GM18868 (cell line): ENCODE data around the gene PRLR.
"Not testable (repeated sequence)": the region's sequence is repeated elsewhere in the genome, so short reads cannot be mapped to it uniquely, and the experiment has no call there.

ENCODE experiments used
- ATAC-seq: cut with Tn5 transposase; IDR thresholded peaks from one replicate; pipeline ENCODE4 v1.9.1; 2021; ENCODE audit warnings: mild to moderate bottlenecking, moderate library complexity; ENCODE audit not compliant: unreplicated experiment

PRLR gene

DNA sequence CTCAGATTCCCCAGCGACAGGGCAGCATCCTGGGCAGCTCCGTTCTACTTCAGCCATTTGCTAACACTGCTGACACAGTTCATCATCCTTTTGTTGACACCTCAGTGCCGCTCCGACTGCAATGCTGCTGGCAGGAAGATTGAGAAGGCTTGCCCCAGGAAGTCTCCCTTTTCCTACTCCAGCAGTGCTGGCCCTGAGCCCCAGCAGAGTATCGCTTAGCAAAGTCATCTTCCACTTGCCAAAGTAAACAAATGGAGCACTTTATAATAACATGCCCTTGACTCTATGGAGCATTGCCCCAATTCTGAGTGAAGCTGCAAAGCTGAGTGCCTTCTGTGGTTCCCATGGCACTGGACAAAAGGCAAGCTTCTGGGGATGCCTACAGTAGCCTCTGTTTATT lies 32.2 kb downstream of the PRLR start:
- no peak for ATAC-seq

DNA sequence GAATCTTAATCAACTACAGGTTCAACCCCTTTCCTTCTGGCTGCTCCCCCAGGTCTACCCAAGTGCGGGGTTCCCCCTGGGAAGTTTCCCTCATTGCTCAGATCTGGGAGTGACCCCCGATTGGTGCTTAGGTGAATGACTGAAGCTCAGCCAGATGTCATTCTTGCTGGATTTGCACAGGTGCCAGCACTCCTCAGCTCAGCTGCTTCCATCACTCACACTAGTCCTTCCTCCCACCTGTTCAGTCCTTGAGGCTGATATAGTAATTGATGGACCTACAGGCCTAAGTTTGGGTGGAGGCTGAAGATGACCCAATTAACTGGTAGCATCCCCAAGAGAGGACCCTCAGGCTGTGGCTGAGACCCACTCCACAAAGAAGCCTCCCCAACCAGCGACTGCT lies 32.9 kb downstream of the PRLR start:
- ATAC-seq = no peak

DNA sequence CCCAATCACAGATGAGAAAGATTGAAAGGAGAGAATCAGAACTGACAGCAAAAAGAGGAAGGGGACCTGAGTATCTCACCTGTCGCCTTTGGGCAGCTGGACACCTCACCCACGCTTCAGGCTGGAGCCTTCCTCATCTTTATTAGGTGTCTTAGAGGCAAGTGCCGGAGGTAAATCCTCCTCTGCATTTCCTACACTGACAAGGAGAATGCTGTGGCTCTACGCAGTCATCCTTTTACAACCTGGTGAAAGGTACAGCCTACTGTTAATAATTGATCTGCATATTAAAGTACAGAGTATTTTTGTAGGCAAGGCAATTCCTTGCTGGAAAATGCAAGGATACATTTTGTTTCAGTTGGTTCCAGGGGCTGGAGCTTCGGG lies 34.8 kb downstream of the PRLR start:
- ATAC-seq = no peak

DNA sequence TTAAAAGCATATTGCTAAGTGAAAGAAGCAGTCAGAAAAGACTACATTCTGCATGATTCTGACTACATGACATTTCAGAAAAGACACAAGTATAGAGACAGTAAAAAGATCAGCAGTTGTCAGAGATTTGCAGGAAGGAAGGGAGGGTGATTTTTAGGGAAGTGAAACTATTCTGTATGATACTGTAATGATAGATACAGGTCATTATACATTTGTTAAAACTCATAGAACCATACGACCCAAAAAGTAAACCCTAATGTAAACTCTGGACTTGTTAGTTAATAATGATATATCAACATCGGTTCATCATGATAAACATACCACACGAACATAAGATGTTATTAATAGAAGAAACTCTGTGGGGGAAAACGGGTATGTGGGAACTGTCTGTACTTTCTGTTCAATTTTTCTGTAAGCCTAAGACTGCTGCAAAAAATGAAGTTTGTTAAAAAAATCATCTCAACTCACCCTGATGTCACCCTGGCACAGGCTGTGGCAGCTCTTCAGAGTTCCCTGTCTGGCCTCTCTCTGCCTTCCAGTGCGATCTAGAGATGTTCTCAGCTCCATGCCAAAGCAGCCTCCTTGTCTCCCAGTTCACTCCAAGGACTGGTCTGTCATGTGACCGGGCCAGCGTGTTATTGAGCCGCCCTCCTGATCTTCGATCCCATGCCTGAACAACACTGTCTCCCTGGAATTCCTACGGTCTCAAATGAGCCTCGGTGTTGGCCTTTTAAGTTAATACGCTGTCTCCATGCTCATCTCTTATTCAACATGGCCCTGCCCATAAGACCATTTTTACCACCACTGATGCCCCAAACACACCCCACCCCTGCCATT lies 35.4 kb downstream of the PRLR start:
- ATAC-seq = peak; percentile 95

DNA sequence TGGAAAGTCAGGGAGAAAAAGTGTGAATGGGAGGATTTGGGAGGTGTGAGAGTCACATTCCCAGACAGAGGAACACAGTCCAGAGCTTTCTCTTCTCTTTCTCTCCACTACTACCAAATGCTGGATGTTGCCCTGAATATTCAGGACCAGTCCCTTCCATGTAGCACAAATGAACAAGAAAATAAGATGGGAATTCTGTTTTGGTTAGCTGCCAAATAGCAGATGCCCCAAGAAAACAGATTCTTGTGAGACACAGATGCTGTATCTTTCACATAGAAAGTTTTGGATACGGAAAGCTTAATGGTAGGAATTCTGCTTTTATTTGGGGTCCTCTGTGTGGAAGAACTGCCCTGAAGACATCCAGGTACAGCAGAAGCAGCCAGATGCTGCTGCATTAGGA lies 37.8 kb downstream of the PRLR start:
- no peak for ATAC-seq

DNA sequence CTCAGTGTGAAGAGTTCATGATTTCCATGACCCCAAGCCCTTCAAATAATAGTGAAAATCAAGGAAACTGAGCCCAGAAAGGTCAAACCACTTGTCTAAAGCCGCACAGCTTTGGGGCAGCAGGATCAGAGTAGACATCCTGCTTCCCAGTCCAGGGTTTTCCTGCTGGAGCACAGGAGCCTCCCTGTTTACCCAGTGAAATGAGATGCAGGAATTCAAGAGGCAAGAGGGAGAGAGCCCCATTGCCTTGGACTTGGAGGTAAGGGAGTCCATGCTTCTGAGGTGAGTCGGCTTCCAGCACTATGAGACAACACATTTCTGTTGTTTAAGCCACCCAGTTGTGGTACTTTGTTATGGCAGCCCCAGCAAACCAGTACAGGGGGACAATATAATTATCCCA lies 40.5 kb downstream of the PRLR start:
- not testable (repeated sequence) for ATAC-seq

DNA sequence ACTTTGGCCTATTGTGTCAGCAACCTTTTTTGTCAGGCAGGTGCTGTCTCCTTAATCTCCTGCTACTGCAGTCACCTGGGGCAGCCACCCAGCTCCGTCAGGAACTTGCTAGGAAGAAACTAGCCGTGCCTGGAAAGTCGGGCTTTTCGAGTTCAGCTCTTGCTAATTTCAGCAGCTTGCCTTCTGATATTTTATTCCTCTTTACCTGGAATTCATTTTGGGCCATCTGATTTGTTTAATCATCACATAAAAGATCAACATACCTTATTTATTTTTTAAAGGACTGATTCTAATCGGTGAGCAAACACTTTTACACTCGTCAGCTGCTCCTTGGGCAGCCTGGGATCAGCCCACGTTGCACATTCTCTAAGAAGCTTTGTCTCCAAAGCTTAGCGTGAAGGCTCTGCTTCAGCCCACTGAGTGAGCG lies 42.2 kb downstream of the PRLR start:
- no peak for ATAC-seq

DNA sequence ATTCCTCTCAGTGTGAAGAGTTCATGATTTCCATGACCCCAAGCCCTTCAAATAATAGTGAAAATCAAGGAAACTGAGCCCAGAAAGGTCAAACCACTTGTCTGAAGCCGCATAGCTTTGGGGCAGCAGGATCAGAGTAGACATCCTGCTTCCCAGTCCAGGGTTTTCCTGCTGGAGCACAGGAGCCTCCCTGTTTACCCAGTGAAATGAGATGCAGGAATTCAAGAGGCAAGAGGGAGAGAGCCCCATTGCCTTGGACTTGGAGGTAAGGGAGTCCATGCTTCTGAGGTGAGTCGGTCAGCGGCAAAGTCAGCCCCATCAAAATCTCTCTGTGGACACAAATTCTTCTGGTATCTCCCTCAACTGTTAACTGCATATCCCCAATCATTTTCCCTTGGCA lies 42.7 kb downstream of the PRLR start:
- ATAC-seq = not testable (repeated sequence)

DNA sequence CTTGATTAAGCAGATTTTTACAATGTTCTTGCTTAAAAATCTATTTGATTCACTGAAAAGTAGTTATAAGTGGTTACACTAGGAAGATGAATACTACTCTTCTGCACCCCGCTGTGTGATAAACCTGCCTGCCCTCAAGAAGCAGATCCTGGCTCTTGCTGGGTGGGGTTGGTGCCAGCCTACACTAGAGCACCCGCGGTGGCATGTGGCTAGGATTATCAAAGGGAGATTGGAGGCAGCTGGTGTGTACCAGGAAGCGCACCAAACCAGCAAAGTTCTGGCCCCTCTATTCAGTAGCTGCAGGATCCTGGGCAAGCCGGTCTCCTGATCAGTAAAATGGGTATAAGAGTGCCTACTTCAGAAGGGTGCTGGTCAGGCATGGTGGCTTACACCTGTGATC lies 43.5 kb downstream of the PRLR start:
- no peak for ATAC-seq

DNA sequence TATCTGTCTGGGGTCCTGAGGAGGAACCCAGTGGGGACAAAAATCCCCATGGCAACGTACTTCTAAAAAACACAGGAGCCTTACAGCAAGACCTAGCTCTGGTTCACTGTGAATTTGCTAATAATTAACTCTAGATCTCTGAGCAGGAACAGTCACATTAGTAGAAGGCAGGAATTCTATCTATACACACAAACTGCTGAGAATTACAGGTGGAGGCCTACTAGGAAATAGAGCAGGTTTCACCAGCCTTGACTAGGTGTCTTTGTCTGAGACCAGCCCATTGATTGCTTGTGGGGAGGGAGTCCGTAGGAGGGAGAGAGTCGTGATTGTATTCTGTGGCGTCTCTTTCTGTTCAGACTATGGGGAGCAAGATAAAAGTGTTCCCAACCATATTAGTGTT lies 44.8 kb downstream of the PRLR start:
- ATAC-seq = no peak

DNA sequence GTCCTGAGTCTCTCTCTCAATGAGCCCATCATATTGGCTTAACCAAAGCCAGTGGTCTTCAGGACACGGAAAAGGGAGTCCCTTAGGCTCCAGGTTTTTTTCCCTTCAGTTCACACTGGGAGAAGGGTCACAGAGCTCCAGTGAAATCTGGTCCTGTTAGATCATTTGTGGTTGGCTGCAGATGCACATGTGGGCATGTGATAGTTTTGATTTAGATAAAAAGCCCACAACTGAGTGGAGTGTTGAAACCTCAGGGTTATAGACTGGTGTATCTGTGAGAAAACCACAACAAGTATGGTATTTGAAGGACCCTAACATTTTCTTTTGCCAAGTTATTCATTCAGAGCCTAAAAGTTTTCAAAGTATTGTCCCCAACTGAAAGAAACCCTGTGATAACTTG lies 46.7 kb downstream of the PRLR start:
- peak; percentile 21 for ATAC-seq

DNA sequence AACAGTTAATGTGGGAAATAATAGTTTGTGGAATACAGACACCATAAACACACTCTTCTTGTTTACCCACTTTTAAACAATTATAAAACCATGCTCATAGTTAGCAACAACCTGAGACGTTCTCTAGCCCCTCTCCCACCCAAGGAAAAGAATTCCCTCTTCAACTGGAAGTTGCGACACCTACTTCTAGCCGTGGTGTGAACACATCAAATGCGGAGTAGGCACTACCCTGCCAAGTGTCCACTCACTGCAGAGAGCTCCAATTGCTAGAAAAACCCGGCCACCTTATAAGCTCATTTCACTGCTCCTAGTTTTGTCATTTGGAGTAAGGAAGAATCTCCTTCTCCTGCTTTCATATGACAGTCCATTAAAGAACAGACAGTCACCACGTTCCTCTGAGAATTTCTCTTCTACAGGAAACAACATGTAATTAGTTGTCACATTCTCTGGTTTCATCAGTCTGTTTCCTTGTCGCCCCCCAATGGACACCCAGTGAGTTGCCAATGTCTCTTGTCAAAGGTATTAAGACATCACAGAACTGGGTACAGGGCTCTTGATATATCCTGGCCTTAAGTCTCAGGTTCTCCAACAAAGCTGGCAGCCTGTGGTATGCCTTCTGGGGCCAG lies 47.3 kb downstream of the PRLR start:
- ATAC-seq = peak; percentile 95

DNA sequence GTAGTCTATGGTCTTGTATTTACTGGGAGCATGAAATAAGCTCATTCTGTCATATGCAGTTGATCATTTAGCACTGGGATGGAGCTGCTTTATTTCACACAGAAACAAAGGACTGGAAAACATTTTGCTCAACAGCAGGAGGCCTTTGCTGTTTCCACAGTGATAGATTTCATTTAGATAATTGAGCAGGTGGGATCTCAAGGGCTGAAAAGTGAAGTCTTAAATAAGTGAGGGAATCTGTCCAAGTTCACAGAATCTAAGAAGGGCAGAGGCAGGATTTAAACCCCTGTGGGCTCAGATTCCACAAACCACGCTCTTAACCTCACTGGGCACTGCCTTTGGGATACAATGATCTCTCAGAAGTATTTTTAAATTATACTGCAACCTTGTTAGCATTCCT lies 47.8 kb downstream of the PRLR start:
- ATAC-seq = no peak

DNA sequence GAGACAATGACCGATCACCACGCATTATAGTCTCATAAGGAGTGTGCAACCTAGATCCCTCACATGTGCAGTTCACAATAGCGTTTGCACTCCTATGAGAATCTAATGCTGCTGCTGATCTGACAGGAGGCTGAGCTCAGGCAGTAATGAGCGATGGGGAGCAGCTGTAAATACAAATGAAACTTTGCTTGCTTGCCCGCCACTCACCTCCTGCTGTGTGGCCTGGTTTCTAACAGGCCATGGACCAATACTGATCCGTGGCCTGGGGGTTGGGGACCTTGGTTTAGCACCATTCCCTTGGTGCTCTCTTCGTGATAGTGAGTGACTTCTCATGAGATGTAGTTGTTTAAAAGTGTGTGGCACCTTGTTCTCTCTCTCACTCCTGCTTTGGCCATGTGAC lies 50.2 kb downstream of the PRLR start:
- ATAC-seq = no peak

DNA sequence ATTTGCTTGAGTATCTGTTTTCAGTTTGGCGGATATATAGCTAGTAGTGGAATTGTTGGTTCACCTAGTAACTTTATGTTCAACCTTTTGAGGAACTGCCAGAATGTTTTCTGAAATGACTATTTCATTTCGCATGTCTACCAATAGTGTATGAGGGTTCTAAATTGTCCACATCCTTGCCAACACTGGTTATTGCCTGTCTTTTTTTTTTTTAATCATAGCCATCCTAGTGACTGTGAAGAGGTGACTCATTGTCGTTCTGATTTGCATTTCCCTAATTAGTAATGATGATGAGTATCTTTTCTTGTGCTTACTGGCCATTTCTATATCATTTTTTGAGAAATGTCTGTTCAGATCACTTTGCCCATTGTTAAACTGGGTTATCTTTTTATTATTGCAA lies 52.5 kb downstream of the PRLR start:
- ATAC-seq = no peak

DNA sequence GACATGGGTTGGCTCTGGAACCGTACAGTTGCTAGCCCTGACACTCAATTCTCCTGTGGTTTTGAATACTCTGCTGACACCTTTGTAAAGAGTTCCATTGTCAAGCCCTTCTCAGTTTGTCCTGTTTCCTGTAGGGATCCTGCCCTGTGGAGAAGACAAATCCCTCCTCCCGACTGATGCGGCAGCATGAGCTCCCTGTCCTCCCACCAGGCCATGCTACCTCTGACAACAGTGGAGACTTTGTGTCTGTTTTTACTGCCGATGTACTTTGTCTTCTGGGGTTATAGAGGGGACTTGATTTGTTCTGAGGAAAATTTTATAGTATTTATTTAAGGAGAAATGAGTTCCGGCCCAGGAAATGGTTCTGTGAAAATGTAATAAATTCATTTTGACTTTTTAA lies 57.8 kb downstream of the PRLR start:
- ATAC-seq = no peak

DNA sequence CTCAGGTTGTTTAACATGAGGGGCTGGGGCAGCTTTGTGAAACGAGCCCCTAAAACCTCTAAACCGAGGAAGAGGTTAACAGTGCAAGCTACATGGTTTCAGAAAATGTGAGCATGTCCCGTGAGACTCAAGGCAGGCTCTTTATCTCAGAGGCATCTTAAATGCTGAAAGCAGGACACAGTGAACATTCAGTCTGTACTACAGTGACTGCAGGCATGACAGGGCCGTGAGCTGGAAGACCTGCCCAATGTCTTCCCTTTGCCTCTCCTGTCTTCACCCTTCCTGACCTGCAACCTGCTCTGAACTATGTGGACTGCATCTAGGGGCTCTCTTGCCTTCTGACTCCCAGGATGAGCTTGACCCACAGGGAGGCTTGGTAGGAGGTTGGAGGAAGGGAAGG lies 58.3 kb downstream of the PRLR start:
- ATAC-seq = no peak

DNA sequence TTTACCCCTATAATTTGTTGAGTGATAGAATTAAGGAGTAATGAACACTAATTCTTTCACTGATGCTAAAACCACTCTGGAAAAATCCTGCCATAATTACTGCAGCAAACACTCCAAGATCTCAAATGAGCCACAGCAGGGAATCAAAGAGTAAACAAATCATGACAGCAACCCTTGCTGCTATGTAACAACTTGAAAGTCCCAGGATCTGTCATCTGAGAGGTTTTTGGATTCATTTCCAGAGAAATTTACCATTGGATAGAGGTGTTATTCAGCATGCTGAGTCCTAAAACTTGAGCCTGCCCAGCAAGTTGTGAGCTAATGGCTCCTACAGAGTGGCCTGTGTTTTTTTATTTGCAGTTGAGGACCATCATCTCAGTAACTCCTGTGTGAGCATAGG lies 59.2 kb downstream of the PRLR start:
- no peak for ATAC-seq

DNA sequence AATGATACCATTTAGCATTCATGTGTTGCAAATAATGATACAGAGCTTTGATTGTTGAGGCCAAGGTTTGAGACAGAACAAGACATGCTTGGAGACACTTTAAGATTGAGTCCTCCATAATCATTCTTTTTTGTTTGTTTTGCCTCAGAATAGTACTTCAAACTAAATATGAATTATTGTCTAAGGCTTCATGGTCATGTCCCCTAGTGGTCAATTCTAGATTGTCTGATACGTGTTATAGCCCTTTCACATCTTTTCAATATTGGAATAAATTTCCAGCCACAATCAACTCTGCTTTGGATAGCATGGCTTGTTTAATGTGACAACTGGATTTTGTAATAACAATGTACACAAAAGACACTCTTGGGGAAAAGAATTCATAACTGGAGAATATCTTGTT lies 64.2 kb downstream of the PRLR start:
- ATAC-seq = no peak

DNA sequence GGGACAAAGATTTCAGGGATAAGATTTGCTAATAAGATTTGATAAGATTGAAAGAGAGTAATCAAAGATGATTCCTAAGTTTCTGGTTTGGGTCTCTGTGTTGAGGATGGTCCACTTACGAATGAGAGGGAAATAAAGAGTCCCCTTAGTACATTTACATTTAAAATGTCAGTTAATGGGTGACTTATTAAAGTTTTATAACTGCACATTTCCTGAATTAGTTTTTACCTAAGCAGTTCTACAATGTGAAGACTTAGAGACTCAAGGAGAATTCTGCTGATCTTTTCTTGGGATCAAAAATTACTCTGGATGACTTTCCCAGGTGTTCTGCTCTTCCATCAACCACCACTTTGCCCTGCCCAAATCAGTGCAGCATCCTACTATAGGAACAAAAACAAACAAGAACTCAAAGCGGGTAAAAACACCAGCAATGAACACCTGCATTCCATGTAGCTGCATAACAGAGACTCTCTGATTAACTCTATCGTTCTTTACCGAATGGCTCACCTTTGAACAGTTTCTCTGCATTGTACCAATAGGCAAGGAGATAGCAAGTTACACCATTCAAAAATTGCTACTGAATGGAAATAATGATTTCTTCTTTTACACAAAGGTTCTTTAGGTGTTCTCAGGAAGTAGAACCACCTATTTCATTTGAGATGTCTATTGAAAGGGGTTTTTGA lies 65.3 kb downstream of the PRLR start:
- no peak for ATAC-seq

DNA sequence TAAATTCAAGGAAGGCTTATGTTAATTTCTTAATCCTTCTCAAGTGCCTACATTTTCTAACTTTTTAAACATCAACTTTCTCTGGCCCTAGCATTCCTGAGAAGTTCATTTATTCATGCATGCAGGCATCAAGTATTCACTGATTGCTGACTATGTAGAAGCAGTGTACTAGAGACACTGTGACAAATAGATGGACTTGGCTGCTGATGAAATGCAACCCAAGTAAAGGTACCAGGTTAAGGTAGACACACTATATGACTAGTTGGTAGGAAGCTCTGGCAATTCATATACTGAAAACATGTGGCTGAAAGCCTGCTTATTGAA lies 66.6 kb downstream of the PRLR start:
- no peak for ATAC-seq
